Stimulated activated naive CD4-positive, alpha-beta T cell treated with Interleukin-2 at 50 U/mL for 16 hours (primary cell): ENCODE data around the gene AKT1S1.

Source experiments
- DNase-seq: peaks from one replicate; lab custom pipeline; 2025; lab: John Stamatoyannopoulos, UW

The AKT1S1 gene

GRCh38 chr19:49869009-49869483 lies 8.1 kb downstream of the AKT1S1 start:
- no peak for DNase-seq

- DNase-seq = peak; percentile 89
Measured at GRCh38 chr19:49866933-49867782, 10.0 kb downstream of the AKT1S1 start, which contains the start of gene PNKP. Gene PNKP, minus strand, starts transcription at chr19:49867576. Its CDS starts 372 bp downstream, at chr19:49867204.

GRCh38 chr19:49864890-49865289 lies 12.3 kb downstream of the AKT1S1 start:
- DNase-seq = no peak

GRCh38 chr19:49863935-49864320 lies 13.2 kb downstream of the AKT1S1 start:
- no peak for DNase-seq

- DNase-seq = no peak
Measured at GRCh38 chr19:49863254-49863934, 13.8 kb downstream of the AKT1S1 start.

- DNase-seq = no peak
Measured at GRCh38 chr19:49862391-49863253, 14.5 kb downstream of the AKT1S1 start.

GRCh38 chr19:49861541-49862378 lies 15.4 kb downstream of the AKT1S1 start:
- no peak for DNase-seq

GRCh38 chr19:49861107-49861506 lies 16.0 kb downstream of the AKT1S1 start:
- DNase-seq = no peak

GRCh38 chr19:49860336-49861102 lies 16.6 kb downstream of the AKT1S1 start:
- no peak for DNase-seq

GRCh38 chr19:49859682-49860335 lies 17.3 kb downstream of the AKT1S1 start:
- no peak for DNase-seq

- no peak for DNase-seq
Measured at GRCh38 chr19:49858088-49858985, 18.8 kb downstream of the AKT1S1 start.

GRCh38 chr19:49857838-49858087 lies 19.4 kb downstream of the AKT1S1 start:
- DNase-seq = no peak

- no peak for DNase-seq
Measured at GRCh38 chr19:49857061-49857837, 19.9 kb downstream of the AKT1S1 start.

GRCh38 chr19:49856574-49857021 lies 20.6 kb downstream of the AKT1S1 start:
- no peak for DNase-seq

- no peak for DNase-seq
Measured at GRCh38 chr19:49855676-49856573, 21.2 kb downstream of the AKT1S1 start.

GRCh38 chr19:49855277-49855675 lies 21.9 kb downstream of the AKT1S1 start:
- DNase-seq = no peak
